ENCODE results near the gene LDLRAD4.

The LDLRAD4 gene

DNA sequence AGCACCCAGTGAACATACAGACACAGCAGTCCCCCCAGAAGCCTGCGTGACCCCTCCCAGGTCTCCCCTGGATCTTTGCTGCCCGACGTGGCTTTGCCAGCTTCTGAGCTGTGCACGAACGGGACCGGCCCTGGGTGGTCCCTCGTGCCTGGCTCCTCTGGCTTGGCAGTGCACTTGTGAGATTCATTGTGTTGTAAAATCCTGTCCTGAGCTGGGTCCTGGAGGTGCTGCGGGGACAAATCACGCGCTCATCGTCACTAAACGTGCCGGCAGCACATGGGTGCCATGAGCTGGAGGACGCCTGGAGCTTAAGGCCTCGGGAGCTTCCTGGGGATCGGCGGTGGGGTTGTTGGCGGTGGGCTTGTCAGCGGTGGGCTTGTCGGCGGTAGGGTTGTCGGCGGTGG lies 402.9 kb downstream of the LDLRAD4 start:
- no peaks in the 10 kb centered on the region for H3K27me3 ChIP-seq (ENCODE audit: control insufficient read depth, insufficient read depth, low read length)
- no peaks in the 10 kb centered on the region for H3K9me3 ChIP-seq (ENCODE audit: control insufficient read depth, low read length)
- no peaks in the 10 kb centered on the region for H3K36me3 ChIP-seq (ENCODE audit: control insufficient read depth, insufficient read depth, low read length)
- no peaks in the 10 kb centered on the region for H3K4me1 ChIP-seq
- no peak overlapping the region for H3K9ac ChIP-seq
- H2AFZ ChIP-seq, result no peak overlapping the region
- no peak overlapping the region for H3K4me2 ChIP-seq (ENCODE audit: low read length)
- TF ChIP-seq, protein P1, sequence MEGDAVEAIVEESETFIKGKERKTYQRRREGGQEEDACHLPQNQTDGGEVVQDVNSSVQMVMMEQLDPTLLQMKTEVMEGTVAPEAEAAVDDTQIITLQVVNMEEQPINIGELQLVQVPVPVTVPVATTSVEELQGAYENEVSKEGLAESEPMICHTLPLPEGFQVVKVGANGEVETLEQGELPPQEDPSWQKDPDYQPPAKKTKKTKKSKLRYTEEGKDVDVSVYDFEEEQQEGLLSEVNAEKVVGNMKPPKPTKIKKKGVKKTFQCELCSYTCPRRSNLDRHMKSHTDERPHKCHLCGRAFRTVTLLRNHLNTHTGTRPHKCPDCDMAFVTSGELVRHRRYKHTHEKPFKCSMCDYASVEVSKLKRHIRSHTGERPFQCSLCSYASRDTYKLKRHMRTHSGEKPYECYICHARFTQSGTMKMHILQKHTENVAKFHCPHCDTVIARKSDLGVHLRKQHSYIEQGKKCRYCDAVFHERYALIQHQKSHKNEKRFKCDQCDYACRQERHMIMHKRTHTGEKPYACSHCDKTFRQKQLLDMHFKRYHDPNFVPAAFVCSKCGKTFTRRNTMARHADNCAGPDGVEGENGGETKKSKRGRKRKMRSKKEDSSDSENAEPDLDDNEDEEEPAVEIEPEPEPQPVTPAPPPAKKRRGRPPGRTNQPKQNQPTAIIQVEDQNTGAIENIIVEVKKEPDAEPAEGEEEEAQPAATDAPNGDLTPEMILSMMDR (IDR thresholded peaks at IDR 0.05), result no peak
- no peak overlapping the region for H3K4me3 ChIP-seq (ENCODE audit: low read depth, low read length)
- H3K79me2 ChIP-seq, result no peaks in the 10 kb centered on the region
- no peak overlapping the region for H3K27ac ChIP-seq

DNA sequence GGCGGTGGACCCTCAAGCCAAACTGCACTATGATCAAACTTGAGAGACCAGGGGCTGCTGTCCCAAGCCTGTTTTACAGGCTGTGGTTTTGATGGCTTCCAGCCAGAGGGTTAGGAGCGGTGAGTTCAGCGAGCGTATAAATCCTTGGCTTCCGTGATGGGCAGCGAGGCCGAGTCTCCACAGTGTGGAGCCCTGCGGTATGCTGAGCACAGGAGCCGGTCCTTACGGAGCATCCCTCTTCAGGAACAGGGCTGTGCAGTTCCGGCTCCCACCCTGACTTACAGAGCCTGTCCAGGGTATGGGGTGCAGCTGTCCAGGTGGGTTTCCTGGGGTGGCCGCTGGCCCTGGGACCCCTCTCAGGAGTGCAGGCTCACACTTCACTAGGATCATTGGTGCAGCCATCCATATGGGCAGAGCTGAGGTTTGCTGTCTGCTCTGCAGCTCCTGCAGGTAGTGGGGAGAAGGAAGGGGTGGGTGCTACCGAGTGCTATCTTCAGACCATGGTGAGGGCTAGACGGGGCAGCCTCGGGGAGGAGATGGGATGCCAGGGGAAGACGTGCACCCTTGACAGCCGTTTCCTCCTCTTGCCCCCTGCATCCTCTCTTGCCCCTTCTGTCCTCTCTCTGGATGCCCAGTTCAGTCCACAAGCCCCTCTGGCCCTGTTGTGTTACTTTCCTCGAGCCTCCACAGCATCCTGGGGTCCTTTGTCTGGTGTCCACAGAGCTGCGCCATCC lies 403.5 kb downstream of the LDLRAD4 start:
- no peaks in the 10 kb centered on the region for H3K79me2 ChIP-seq
- H3K36me3 ChIP-seq (ENCODE audit: control insufficient read depth, insufficient read depth, low read length), result no peaks in the 10 kb centered on the region
- H2AFZ ChIP-seq, result no peak overlapping the region
- H3K4me3 ChIP-seq (ENCODE audit: low read depth, low read length), result no peak overlapping the region
- no peak overlapping the region for H3K4me2 ChIP-seq (ENCODE audit: low read length)
- no peak overlapping the region for H3K9ac ChIP-seq
- no peaks in the 10 kb centered on the region for H3K9me3 ChIP-seq (ENCODE audit: control insufficient read depth, low read length)
- no peaks in the 10 kb centered on the region for H3K4me1 ChIP-seq
- no peak overlapping the region for H3K27ac ChIP-seq
- no peaks in the 10 kb centered on the region for H3K27me3 ChIP-seq (ENCODE audit: control insufficient read depth, insufficient read depth, low read length)
- TF ChIP-seq, protein P1 (IDR thresholded peaks at IDR 0.05), result no peak

DNA sequence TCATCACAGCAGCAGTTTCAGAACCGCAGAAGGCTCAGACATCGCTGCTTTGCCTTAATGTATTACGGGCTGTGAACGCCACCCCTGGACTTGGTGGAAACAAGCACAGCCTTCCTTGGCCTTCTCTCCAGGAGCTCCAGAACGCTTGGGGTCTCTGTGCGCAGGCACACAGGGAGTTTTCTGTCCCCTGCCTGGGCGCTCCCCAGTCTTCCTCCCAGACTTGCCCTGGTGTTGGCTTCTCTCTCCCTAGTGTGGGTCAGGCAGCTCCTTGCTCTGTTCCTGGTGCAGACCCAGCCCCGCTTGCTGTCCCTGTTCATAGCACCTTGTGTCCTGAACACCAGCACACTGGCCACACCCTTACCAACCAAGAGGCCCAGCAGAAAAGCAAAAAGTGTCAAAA lies 404.2 kb downstream of the LDLRAD4 start:
- Histone ChIP-seq H3K27ac (no peak overlapping the region), H3K27me3 (ENCODE audit: control insufficient read depth, insufficient read depth, low read length) (no peaks in the 10 kb centered on the region), H3K79me2 (no peaks in the 10 kb centered on the region), H3K4me3 (ENCODE audit: low read depth, low read length) (no peak overlapping the region), H3K9me3 (ENCODE audit: control insufficient read depth, low read length) (no peaks in the 10 kb centered on the region), H3K36me3 (ENCODE audit: control insufficient read depth, insufficient read depth, low read length) (no peaks in the 10 kb centered on the region), H3K4me1 (no peaks in the 10 kb centered on the region), H3K4me2 (ENCODE audit: low read length) (no peak overlapping the region), H3K9ac (no peak overlapping the region), H2AFZ (no peak overlapping the region)
- TF ChIP-seq, protein P1 (IDR thresholded peaks at IDR 0.05), result no peak

DNA sequence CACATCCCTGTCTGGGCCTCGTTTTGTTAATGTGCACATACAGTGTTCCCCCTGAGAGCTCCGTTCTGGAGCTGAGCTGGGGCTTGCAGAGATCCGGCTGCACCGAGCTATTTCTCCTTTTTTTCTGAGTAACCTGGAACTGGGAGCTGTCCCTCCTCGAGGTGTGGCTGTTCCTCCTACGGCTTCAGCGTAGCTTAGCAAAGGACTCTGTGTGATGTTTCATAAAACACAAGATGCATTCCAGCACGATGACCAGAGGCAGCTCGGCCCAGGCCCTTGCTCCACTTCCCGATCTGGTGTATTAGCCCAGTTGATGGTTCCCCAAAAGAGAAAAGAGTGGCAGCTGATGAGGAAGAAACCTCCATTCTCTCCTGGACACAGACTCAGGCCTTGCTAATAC lies 404.8 kb downstream of the LDLRAD4 start:
- no peak overlapping the region for H2AFZ ChIP-seq
- no peak overlapping the region for H3K4me3 ChIP-seq (ENCODE audit: low read depth, low read length)
- no peaks in the 10 kb centered on the region for H3K9me3 ChIP-seq (ENCODE audit: control insufficient read depth, low read length)
- no peak overlapping the region for H3K27ac ChIP-seq
- no peaks in the 10 kb centered on the region for H3K27me3 ChIP-seq (ENCODE audit: control insufficient read depth, insufficient read depth, low read length)
- no peak overlapping the region for H3K4me2 ChIP-seq (ENCODE audit: low read length)
- TF ChIP-seq, protein P1 (IDR thresholded peaks at IDR 0.05), result no peak
- H3K79me2 ChIP-seq, result no peaks in the 10 kb centered on the region
- no peaks in the 10 kb centered on the region for H3K4me1 ChIP-seq
- H3K9ac ChIP-seq, result no peak overlapping the region
- no peaks in the 10 kb centered on the region for H3K36me3 ChIP-seq (ENCODE audit: control insufficient read depth, insufficient read depth, low read length)

DNA sequence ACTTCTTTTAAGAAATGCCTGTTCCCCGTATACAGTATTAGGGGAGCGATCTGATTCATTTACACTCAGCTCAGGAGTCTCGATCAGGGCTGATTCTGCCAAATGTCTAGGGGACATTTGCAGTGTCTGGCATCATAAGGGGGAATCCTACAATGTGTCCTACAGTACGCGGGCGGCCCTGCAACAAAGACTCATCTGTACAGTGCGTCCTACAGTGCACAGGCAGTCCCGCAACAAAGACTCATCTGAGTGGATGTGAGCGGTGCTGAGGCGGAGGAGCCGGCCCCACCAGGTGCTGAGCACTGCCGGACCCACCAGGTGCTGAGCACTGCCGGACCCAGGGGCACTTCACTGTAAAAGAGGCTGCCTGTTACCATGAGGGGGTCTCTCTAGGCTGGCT lies 405.3 kb downstream of the LDLRAD4 start:
- Histone ChIP-seq H3K36me3 (ENCODE audit: control insufficient read depth, insufficient read depth, low read length) (no peaks in the 10 kb centered on the region), H3K9ac (no peak overlapping the region), H3K9me3 (ENCODE audit: control insufficient read depth, low read length) (no peaks in the 10 kb centered on the region), H3K4me3 (ENCODE audit: low read depth, low read length) (no peak overlapping the region), H3K27me3 (ENCODE audit: control insufficient read depth, insufficient read depth, low read length) (no peaks in the 10 kb centered on the region), H2AFZ (no peak overlapping the region), H3K4me1 (no peaks in the 10 kb centered on the region), H3K27ac (no peak overlapping the region), H3K79me2 (no peaks in the 10 kb centered on the region), H3K4me2 (ENCODE audit: low read length) (no peak overlapping the region)
- TF ChIP-seq, protein P1 (IDR thresholded peaks at IDR 0.05), result no peak
